ENCODE data around the gene NR0B2. TPM values are rescaled to one million over a fixed set of nuclear protein-coding genes. Genes with fewer than 3 reads are reported as not detected.

NR0B2 gene, protein sequence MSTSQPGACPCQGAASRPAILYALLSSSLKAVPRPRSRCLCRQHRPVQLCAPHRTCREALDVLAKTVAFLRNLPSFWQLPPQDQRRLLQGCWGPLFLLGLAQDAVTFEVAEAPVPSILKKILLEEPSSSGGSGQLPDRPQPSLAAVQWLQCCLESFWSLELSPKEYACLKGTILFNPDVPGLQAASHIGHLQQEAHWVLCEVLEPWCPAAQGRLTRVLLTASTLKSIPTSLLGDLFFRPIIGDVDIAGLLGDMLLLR
- not detected for total RNA-seq

DNA sequence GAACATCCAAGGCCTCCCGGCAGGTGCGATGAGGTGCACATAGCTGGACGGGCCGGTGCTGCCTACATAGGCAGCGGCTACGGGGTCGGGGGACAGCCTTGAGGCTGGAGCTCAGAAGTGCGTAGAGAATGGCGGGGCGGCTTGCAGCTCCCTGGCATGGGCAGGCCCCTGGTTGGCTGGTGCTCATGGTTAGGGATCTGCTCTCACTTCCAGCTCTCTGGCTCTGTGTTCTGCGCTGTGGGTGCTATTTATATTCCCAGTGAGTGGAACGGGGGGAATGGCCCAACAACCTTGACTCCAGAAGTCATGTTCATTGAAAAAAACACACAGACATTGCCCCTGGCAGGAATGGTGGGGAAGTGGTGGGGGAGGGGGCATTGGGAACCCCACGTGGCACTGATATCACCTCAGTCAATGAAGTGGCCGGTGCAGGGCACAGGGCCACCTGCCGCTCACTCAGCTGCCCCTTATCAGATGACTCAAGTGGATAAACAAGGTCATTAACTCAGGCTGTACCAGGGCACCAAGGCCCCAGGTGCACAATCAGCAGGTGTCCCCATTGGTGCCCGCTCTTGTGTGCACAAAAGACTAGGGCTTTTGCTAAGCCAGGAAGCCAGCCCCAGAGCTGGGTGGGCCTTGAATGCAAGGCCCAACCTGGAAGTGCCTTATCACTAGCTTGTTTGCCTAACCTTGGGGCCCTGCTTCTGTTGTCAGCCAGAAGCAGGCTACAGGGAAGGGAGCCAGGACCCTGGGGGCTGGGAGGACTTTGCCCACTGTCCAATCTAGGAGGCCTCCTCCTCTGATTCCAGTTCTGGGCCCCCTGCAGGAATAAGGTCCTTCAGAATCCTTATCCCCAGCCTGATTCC is at the start of gene NR0B2:
Gene NR0B2, minus strand, starts transcription at position 222 of the 866 bp plus-strand sequence. Its CDS starts 35 bp downstream, at position 187.
- ATAC-seq (replicated peaks in 1 of 2) (no peak), DNase-seq (no peak)
- H3K4me1 Mint-ChIP-seq (ENCODE audit: low read depth): no peaks in the 10 kb centered on the region
- H3K9me3 Mint-ChIP-seq: no peaks in the 10 kb centered on the region
- no peak within 1 kb of the TSS for H3K27ac Mint-ChIP-seq
- no peak within 1 kb of the TSS for H3K4me3 Mint-ChIP-seq
- no peaks in the 10 kb centered on the region for H3K36me3 Mint-ChIP-seq (ENCODE audit: insufficient read depth in 2 of 2)
- H3K27me3 Mint-ChIP-seq (ENCODE audit: low read depth): no peaks in the 10 kb centered on the region

DNA sequence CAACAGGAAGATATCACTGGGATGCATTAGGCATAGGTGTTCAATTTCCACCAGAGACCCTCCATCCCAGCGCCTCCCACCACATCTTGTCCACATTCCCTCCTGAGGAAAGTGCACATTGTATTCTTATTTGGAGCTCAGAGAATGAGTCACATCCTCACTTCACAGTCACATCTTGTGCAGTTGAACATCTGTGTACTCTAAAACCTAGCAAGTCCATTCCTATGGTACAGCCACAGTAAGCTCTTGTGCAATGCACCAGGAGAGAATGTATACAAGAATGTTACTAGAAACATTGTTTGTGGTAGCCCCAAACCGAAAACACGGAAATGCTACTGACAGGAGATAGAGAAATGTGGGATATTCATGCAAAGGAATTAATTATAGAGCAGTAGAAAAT is 48.1 kb upstream of the NR0B2 start:
- DNase-seq (no peak), ATAC-seq (replicated peaks in 1 of 2) (no peak)
- Mint-ChIP-seq H3K36me3 (ENCODE audit: insufficient read depth in 2 of 2) (peaks cover 0 to 2% of the 10 kb centered on the region in 2 donors), H3K4me3 (no peak overlapping the region), H3K27ac (no peak overlapping the region), H3K4me1 (ENCODE audit: low read depth) (peaks cover 6% of the 10 kb centered on the region), H3K27me3 (ENCODE audit: low read depth) (peaks cover 34% of the 10 kb centered on the region), H3K9me3 (no peaks in the 10 kb centered on the region)

DNA sequence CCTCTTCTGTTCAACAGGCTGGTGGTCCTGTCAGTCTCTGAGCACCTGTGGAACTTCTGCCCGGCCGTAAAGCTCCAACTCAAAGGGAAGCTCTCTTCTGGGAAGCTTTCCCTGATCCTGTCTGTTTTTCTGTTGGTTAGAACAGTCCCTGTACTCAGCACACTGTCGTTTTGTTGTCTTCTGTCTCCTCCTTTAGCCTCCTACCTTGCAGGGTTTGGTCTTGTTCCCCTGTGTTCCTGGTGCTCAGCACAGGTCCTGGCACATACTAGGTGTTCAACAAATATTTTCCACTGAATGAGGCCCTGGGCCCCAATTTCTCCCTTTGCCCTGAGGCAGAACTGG is 46.8 kb upstream of the NR0B2 start:
- DNase-seq (no peak), ATAC-seq (replicated peaks in 1 of 2) (peak in 1 of 2 donors; percentile 12)
- Mint-ChIP-seq H3K36me3 (ENCODE audit: insufficient read depth in 2 of 2) (peaks cover 0 to 2% of the 10 kb centered on the region in 2 donors), H3K9me3 (peaks cover 0 to 2% of the 10 kb centered on the region in 2 donors), H3K27ac (no peak overlapping the region), H3K4me1 (ENCODE audit: low read depth) (peaks cover 6% of the 10 kb centered on the region), H3K4me3 (peak overlapping the region; percentile 75 to 83), H3K27me3 (ENCODE audit: low read depth) (peaks cover 29% of the 10 kb centered on the region)

DNA sequence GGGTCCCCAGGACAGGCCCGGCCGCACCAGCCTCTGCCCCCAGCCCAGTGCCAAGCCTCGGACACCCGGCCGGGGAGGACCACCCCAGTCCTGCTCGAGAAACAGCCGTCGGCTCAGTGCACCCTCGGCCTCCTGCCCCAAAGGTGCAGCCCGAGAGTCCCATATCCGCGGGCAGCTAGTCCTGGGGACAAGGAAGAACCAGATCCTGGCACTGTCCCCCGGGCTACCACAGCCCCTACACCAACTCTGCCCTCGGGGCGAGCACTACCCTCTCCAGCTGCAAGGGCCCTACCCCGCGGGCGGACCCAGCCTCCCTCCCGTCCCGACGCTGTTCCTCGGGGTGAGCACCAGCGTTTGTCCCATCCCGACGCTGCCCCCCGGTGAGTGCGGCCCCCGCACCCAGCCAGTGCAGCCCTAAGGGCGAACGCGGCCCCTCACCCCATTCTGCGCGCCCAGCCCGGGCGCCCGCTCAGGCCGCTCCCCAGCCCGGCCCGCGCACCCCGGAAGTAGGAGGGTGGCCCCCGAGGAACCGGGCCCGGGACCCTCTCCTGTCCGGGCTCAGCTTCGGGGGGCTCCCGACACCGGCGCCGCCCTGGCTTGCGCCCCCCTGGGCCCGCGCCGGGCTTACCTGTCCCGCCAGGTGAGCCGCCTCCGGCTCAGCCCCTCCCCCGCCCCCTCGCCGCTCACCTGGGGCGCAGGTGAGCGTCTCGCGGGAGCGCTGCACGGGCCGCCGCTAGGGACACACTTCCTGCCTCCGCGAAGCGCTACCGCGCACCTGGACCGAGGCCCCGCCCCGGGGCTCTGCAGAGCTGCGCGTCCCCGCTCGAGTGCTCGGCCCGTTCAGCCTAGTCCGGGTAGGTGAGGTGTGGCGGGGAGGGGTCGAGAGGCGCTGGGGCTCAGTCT is 46.2 kb upstream of the NR0B2 start, which contains the start of gene KDF1:
Gene KDF1, minus strand, starts transcription at position 747 of the 903 bp plus-strand sequence. CDS start 8,088 bp downstream, outside the sequence.
- peak within 1 kb of the TSS; percentile 75 to 83 for H3K4me3 Mint-ChIP-seq
- H3K27ac Mint-ChIP-seq: no peak within 1 kb of the TSS
- H3K4me1 Mint-ChIP-seq (ENCODE audit: low read depth): peaks cover 6% of the 10 kb centered on the region
- DNase-seq (peak; percentile 46 to 56), ATAC-seq (replicated peaks in 1 of 2) (peak; percentile 79 to 81)
- H3K9me3 Mint-ChIP-seq: peaks cover 0 to 2% of the 10 kb centered on the region in 2 donors
- H3K36me3 Mint-ChIP-seq (ENCODE audit: insufficient read depth in 2 of 2): peaks cover 0 to 2% of the 10 kb centered on the region in 2 donors
- H3K27me3 Mint-ChIP-seq (ENCODE audit: low read depth): peaks cover 29% of the 10 kb centered on the region

DNA sequence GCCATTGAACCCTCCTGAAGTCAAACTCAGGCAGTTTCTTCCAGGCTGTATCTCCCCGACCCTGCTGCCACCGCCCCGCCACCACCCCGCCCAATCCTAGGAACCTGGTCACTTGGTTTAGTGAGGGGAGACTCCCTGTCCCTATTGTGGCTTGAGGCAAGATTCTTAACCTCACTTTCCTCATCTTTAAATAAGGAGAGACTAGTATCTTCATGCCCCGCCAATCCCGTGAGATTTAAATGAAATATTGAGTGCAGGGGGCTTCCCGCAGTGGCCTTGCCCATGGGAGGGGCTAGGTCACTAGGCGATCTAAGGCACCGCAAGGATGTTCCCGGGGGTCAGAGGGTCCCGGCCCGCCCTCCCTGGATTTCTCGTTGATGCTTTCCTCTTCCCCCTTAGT is 45.5 kb upstream of the NR0B2 start:
- DNase-seq (no peak), ATAC-seq (replicated peaks in 1 of 2) (no peak)
- Mint-ChIP-seq H3K36me3 (ENCODE audit: insufficient read depth in 2 of 2) (peaks cover 0 to 2% of the 10 kb centered on the region in 2 donors), H3K27me3 (ENCODE audit: low read depth) (peaks cover 29% of the 10 kb centered on the region), H3K4me1 (ENCODE audit: low read depth) (peaks cover 6% of the 10 kb centered on the region), H3K9me3 (peaks cover 0 to 2% of the 10 kb centered on the region in 2 donors), H3K4me3 (peak overlapping the region; percentile 69 to 70), H3K27ac (no peak overlapping the region)

DNA sequence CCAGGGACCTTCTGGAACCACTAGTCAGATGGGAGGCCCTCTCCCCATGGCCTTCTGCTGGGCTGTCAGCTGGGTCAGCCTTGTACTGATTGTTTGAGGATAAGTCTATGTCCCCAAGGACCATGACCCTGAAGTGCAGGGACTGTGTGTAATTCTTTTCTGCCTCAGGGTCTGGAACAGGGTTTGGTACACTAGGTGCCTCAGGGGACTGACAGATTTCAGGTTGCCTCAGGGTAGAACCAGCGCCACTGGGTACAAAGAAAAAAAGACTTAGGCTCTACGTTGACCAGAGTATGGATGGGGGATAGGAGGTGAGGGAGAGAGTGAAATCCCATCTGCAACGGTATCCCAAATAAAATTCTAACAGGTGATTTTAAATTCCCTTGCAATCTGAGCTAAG is 43.5 kb upstream of the NR0B2 start:
- Mint-ChIP-seq H3K9me3 (peaks cover 0 to 2% of the 10 kb centered on the region in 2 donors), H3K36me3 (ENCODE audit: insufficient read depth in 2 of 2) (peaks cover 0 to 2% of the 10 kb centered on the region in 2 donors), H3K27ac (no peak overlapping the region), H3K27me3 (ENCODE audit: low read depth) (peaks cover 27% of the 10 kb centered on the region), H3K4me1 (ENCODE audit: low read depth) (peaks cover 6% of the 10 kb centered on the region), H3K4me3 (no peak overlapping the region)
- DNase-seq (no peak), ATAC-seq (replicated peaks in 1 of 2) (no peak)

DNA sequence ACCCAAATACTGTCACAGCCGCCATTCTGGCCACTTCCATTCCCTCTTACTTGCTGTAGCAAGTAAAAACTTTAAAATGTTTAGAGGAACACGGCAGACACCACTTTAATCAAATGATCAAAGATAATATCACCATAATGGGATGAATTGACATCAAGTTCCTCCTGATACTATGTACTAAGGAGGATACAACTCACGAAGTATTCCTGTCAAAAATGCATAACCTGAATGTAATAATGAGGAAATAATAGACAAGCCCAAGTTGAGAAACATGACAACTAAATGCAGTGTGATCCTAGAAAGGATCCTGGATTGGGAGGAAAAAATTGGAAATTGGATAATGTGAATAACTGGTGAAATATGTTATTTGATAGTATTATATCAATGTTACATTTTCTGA is 42.5 kb upstream of the NR0B2 start:
- peaks cover 6% of the 10 kb centered on the region for H3K4me1 Mint-ChIP-seq (ENCODE audit: low read depth)
- peaks cover 0 to 2% of the 10 kb centered on the region in 2 donors for H3K9me3 Mint-ChIP-seq
- H3K27me3 Mint-ChIP-seq (ENCODE audit: low read depth): peaks cover 17% of the 10 kb centered on the region
- H3K36me3 Mint-ChIP-seq (ENCODE audit: insufficient read depth in 2 of 2): peaks cover 0 to 2% of the 10 kb centered on the region in 2 donors
- no peak for DNase-seq
- no peak overlapping the region for H3K27ac Mint-ChIP-seq
- H3K4me3 Mint-ChIP-seq: no peak overlapping the region
- ATAC-seq (replicated peaks in 1 of 2): no peak

DNA sequence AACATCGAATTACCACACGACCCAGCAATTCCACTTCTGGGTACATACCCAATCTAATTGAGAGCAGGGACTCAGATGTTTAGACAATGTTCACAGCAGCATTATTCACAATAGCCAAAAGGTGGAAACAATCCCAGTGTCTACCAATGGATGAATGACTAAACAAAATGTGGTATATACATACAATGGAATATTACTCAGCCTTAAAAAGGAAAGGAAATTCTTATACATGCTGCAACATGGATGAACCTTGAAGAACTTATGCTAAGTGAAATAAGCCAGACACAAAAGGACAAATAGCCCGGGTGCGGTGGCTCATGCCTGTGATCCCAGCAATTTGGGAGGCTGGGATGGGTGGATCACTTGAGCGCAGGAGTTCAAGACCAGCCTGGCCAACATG is 39.6 kb upstream of the NR0B2 start:
- DNase-seq: no peak
- H3K4me3 Mint-ChIP-seq: no peak overlapping the region
- H3K9me3 Mint-ChIP-seq: peaks cover 0 to 2% of the 10 kb centered on the region in 2 donors
- ATAC-seq (replicated peaks in 1 of 2): no peak
- H3K4me1 Mint-ChIP-seq (ENCODE audit: low read depth): no peaks in the 10 kb centered on the region
- H3K36me3 Mint-ChIP-seq (ENCODE audit: insufficient read depth in 2 of 2): no peaks in the 10 kb centered on the region
- peaks cover 1% of the 10 kb centered on the region for H3K27me3 Mint-ChIP-seq (ENCODE audit: low read depth)
- no peak overlapping the region for H3K27ac Mint-ChIP-seq

DNA sequence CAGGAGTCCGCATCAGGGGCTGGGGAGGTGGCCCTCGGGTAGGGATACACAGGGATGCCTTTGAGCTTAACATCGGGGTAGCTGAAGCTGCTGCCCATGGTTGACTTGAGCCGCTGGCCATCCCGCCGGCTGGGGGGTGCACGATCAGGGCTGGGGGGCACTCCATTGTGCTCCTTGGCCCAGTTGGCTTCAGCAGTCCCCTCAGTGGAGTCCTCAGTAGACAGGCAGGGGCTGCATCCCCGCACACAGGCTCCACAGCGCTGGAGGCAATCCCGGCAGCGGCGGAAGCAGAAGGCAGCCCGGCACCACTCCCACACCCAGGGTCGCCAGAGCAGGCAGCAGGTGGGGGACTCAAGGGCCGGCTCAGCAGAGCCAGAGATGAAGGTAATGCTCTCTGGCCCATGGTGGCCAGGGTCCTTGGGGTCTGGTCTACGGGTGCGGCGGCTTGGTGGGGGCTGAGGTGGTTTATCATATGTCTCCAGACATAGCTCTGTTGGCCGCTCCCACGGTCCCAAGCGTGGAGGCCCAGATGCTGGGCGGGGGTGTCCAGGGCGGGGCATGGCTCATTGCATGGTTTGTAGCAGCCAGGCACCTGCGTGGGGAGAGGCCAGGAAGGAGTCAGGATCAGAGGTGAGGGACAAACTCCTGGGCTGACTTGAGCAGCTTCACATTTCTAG is 38.2 kb upstream of the NR0B2 start:
- no peak overlapping the region for H3K27ac Mint-ChIP-seq
- H3K4me3 Mint-ChIP-seq: no peak overlapping the region
- DNase-seq: no peak
- H3K9me3 Mint-ChIP-seq: peaks cover 0 to 2% of the 10 kb centered on the region in 2 donors
- no peaks in the 10 kb centered on the region for H3K36me3 Mint-ChIP-seq (ENCODE audit: insufficient read depth in 2 of 2)
- peak in 1 of 2 donors; percentile 21 for ATAC-seq (replicated peaks in 1 of 2)
- H3K4me1 Mint-ChIP-seq (ENCODE audit: low read depth): no peaks in the 10 kb centered on the region
- no peaks in the 10 kb centered on the region for H3K27me3 Mint-ChIP-seq (ENCODE audit: low read depth)

DNA sequence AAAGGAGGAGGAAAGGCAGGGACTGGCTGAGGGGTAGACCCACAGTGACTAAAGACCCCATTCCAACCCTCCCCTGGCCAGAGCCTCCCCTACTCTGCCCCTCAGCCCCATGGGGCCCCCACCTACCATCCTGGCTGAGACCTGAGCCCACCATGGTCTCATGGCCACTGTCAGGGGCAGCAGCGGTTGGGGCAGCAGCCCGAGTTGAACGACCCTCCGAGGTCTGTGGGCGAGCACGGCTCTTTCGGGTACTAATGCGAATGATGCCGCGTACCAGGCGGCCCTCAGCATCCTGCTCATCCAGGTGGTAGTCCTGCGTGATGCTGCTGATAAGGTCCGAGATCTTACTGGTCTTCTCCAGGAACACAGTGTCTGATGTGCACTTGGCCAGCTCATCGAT is 37.4 kb upstream of the NR0B2 start:
- ATAC-seq (replicated peaks in 1 of 2): peak in 1 of 2 donors; percentile 5
- Mint-ChIP-seq H3K27ac (no peak overlapping the region), H3K36me3 (ENCODE audit: insufficient read depth in 2 of 2) (peaks cover 0 to 3% of the 10 kb centered on the region in 2 donors), H3K4me1 (ENCODE audit: low read depth) (no peaks in the 10 kb centered on the region), H3K27me3 (ENCODE audit: low read depth) (no peaks in the 10 kb centered on the region), H3K4me3 (no peak overlapping the region), H3K9me3 (peaks cover 0 to 2% of the 10 kb centered on the region in 2 donors)
- no peak for DNase-seq

DNA sequence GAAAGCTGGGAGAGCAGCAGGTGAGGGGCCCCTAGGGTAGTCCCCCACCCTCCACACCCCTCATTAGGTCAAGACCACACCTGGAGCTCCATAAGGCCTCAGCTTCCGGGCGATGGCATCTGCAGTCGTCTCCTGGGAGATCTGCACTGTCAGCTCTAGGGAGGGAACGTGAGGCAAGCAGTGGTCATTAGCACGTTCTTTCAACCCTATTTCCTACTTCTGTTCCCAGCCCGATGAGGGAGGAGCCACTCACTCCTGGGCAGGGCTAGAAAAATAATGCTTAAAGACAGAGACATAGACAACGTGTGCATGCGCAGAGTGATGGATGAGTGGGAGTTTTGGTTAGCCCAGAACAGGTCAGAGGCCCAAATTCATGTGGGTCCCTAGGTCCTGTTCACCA is 36.8 kb upstream of the NR0B2 start:
- DNase-seq: no peak
- Mint-ChIP-seq H3K4me3 (no peak overlapping the region), H3K4me1 (ENCODE audit: low read depth) (no peaks in the 10 kb centered on the region), H3K27me3 (ENCODE audit: low read depth) (no peaks in the 10 kb centered on the region), H3K9me3 (no peaks in the 10 kb centered on the region), H3K36me3 (ENCODE audit: insufficient read depth in 2 of 2) (peaks cover 0 to 4% of the 10 kb centered on the region in 2 donors), H3K27ac (no peak overlapping the region)
- ATAC-seq (replicated peaks in 1 of 2): no peak

DNA sequence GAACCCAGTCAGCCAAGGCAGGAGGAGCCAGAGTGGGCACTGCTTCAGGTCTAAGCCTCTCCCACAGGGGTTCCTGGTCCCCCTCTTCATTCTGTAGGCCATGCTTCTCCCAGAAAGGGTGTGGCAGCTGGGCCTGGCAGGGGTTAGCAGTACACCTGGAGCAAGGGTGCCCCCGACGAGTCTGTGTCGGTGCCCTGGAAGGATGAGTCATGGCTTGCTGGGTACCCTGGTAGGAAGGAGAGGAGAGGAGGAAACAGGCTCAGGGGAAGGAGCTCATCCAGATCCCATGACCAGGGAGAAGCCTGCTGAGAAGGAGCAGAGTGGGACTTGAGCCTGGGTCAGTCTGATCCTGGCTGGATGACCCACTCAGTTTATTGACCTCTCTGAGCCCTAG is 36.1 kb upstream of the NR0B2 start:
- no peaks in the 10 kb centered on the region for H3K4me1 Mint-ChIP-seq (ENCODE audit: low read depth)
- no peak overlapping the region for H3K4me3 Mint-ChIP-seq
- no peaks in the 10 kb centered on the region for H3K27me3 Mint-ChIP-seq (ENCODE audit: low read depth)
- peaks cover 6 to 11% of the 10 kb centered on the region in 2 donors for H3K36me3 Mint-ChIP-seq (ENCODE audit: insufficient read depth in 2 of 2)
- H3K27ac Mint-ChIP-seq: no peak overlapping the region
- ATAC-seq (replicated peaks in 1 of 2) (peak in 1 of 2 donors; percentile 14), DNase-seq (no peak)
- H3K9me3 Mint-ChIP-seq: no peaks in the 10 kb centered on the region
